HepG2 (cell line): ENCODE data around the gene CCDC170. TPM values are rescaled to one million over a fixed set of nuclear protein-coding genes. Genes with fewer than 3 reads are reported as not detected.

Experiments
- ATAC-seq: fragments of 200-7000 bp; cut with Tn5 transposase; 3 replicates; pipeline ENCODE4 v1.9.1; 2020; ENCODE audit warnings: mild to moderate bottlenecking, moderate library complexity
- BruUV-seq: library from RNA; stranded (reverse); fragments of 400-500 nt; replicated peaks from 2 replicates; lab custom pipeline; 2021; lab: Mats Ljungman, UMichigan
- CTCF ChIA-PET: fragments of 300-600 bp; formaldehyde crosslinking; extraction: SDS; loops from one replicate; lab custom pipeline; 2021; ENCODE audit warnings: low total read pairs, inconsistent platforms, low intra/inter-chr PET ratio; lab: Yijun Ruan, JAX
- POLR2A ChIA-PET: fragments of 350-600 bp; sonication (Branson Sonifier 250); formaldehyde crosslinking; loops from one replicate; lab custom pipeline; 2020; ENCODE audit warnings: antibody characterized with exemption, inconsistent platforms; lab: Yijun Ruan, JAX
- DNase-seq: peaks from one replicate; pipeline ENCODE4 v3.0.0-alpha.2; 2015; ENCODE audit warnings: low spot score
- FAIRE-seq: peaks from 3 replicates; lab custom pipeline; 2011; peaks lifted over from hg19 to GRCh38; lab: Jason Lieb, UNC
- H2AFZ ChIP-seq: one replicate; pipeline ENCODE4 v1.6.1; 2011; ENCODE audit warnings: low read length, inconsistent platforms
- H3K27ac ChIP-seq: fragments of 300-600 bp; 3 replicates; pipeline ENCODE4 v1.8.0; 2011; ENCODE audit warnings: mixed run types, mild to moderate bottlenecking, mixed read lengths, low read length, inconsistent platforms; ENCODE audit not compliant: insufficient read depth; ENCODE audit errors: extremely low read length
- H3K27me3 ChIP-seq, 2 experiments: fragments of 200-600 bp in 1 of 2; 2 replicates in 1 of 2; 3 replicates in 1 of 2; pipeline versions ENCODE4 v1.6.0 to v1.8.0; 2011; ENCODE audit warnings: low read length in 2 of 2, mild to moderate bottlenecking in 2 of 2, moderate library complexity in 2 of 2, inconsistent platforms in 1 of 2; ENCODE audit not compliant: insufficient read depth in 2 of 2, control insufficient read depth in 1 of 2
- H3K36me3 ChIP-seq, 2 experiments: fragments of 200-600 bp in 1 of 2; replicated peaks in 1 of 2; 2 replicates in 1 of 2; 3 replicates in 1 of 2; pipeline versions ENCODE4 v1.5.1 to v1.8.0; 2011; ENCODE audit warnings: low read length in 2 of 2, inconsistent platforms in 1 of 2; ENCODE audit not compliant: insufficient read depth in 2 of 2, control insufficient read depth in 1 of 2
- H3K4me1 ChIP-seq: 2 replicates; pipeline ENCODE4 v1.5.1; 2012; ENCODE audit warnings: low read length, inconsistent platforms; ENCODE audit not compliant: insufficient read depth
- H3K4me2 ChIP-seq: 2 replicates; pipeline ENCODE4 v1.6.0; 2011; ENCODE audit warnings: low read depth, low read length, inconsistent platforms
- H3K4me3 ChIP-seq, 3 experiments: fragments of 200-600 bp in 1 of 3; sonication (generic), shearing (Covaris generic) in 1 of 3; replicated peaks in 1 of 3; 2 replicates each; pipeline ENCODE4 v1.5.1; 2011 to 2016; ENCODE audit warnings: low read length in 3 of 3, inconsistent platforms in 2 of 3, low read depth in 2 of 3, mild to moderate bottlenecking in 2 of 3, control low read depth in 1 of 3, mixed read lengths in 1 of 3; ENCODE audit not compliant: insufficient read depth in 1 of 3
- H3K79me2 ChIP-seq: one replicate; pipeline ENCODE4 v1.6.1; 2011; ENCODE audit warnings: low read length, inconsistent platforms; ENCODE audit not compliant: insufficient read depth
- H3K9ac ChIP-seq: 2 replicates; pipeline ENCODE4 v1.6.0; 2011; ENCODE audit warnings: mild to moderate bottlenecking, low read depth, low read length, inconsistent platforms; ENCODE audit not compliant: insufficient read depth
- H3K9me3 ChIP-seq: 2 replicates; pipeline ENCODE4 v1.5.1; 2012; ENCODE audit warnings: mild to moderate bottlenecking, low read length
- H4K20me1 ChIP-seq: 2 replicates; pipeline ENCODE4 v1.6.0; 2011; ENCODE audit warnings: inconsistent platforms, mild to moderate bottlenecking, low read length, moderate library complexity; ENCODE audit not compliant: insufficient read depth
- KLF15 ChIP-seq: sonication (generic); formaldehyde crosslinking; IDR thresholded peaks from 2 replicates; pipeline ENCODE4 v1.8.1; 2023; ENCODE audit warnings: borderline replicate concordance, mild to moderate bottlenecking, inconsistent platforms, missing genetic modification reagents, mixed read lengths
- NR2F1 ChIP-seq, 2 experiments: fragments of 450-650 bp in 1 of 2; formaldehyde crosslinking in 1 of 2; IDR thresholded peaks; 2 replicates each; pipeline versions ENCODE4 v1.5.0 to v1.6.1; 2016 to 2020; ENCODE audit warnings: mild to moderate bottlenecking in 1 of 2, missing compliant biosample characterization in 1 of 2, missing genetic modification reagents in 1 of 2, moderate library complexity in 1 of 2
- ZNF644 ChIP-seq: IDR thresholded peaks from 2 replicates; pipeline ENCODE4 v1.6.1; 2016; ENCODE audit warnings: low read depth
- WGBS: methylation state at CpG from one replicate; pipeline ENCODE4 v1.1.6; 2017; ENCODE audit warnings: low lambda C conversion rate; 5-methylcytosine and 5-hydroxymethylcytosine counted together
- in situ Hi-C: cut with HindIII; loops from 2 replicates; pipeline ENCODE4 v1.10.0; 2017; ENCODE audit warnings: low pct_unique_long_range_greater_than_20kb; ENCODE audit not compliant: extremely low pct_ligation_motif_present
- intact Hi-C: fragments of 100-400 bp; cut with micrococcal nuclease; formaldehyde crosslinking; loops from one replicate; pipeline ENCODE4 v1.10.0; 2022; ENCODE audit not compliant: unreplicated experiment
- polyA plus RNA-seq, 8 experiments: library from polyadenylated mRNA; depleted of rRNA in 3 of 8; stranded (reverse) in 7 of 8; unstranded in 1 of 8; fragments of >200 nt; fragmentation: Illumina TruSeq in 4 of 8; extraction: Trizol in 4 of 8; gene quantifications; 2 replicates each; pipeline versions ENCODE4 v1.2.1 to v1.2.3, GENCODE V29; 2011 to 2016; ENCODE audit warnings: low read depth in 4 of 8, missing spikeins in 1 of 8, mixed read lengths in 1 of 8; ENCODE audit not compliant: insufficient read depth in 1 of 8
- total RNA-seq, 5 experiments: library from RNA; depleted of rRNA; stranded (reverse); fragments of >200 nt; fragmentation: Illumina TruSeq; extraction: Trizol; gene quantifications; 2 replicates each; pipeline ENCODE4 v1.2.3, GENCODE V29; 2016; ENCODE audit warnings: low read depth in 1 of 5
- TF ChIP-seq, protein P1 (sequence below): sonication (generic); formaldehyde crosslinking; IDR thresholded peaks from 2 replicates; pipeline ENCODE4 v1.8.0; 2022; ENCODE audit warnings: mild to moderate bottlenecking, missing genetic modification reagents, borderline replicate concordance

Gene CCDC170
- total and polyA plus RNA-seq, 2 of the 13 experiments (the other 11 are each of a cell fraction or from before 2014, with no cell fraction given): 0.90 to 5.1 TPM

DNA sequence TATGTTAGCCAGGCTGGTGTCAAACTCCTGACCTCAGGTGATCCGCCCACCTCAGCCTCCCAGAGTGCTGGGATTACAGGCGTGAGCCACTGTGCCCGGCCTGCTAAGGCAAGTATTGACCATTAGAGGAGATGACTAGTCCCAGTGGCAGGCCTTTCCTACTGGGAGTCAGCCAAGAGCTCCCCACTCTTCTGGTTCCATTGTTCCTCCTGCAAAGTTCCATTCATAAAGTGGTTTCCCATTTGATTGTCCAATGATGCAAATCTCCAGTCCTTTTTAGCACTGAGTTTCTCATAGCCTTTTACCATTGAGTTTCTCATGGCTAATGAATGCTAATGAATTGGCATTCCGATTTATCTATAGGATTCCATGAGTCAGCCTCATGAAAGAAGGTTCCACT lies 165.4 kb downstream of the CCDC170 start:
- intact Hi-C loops: no loop called here
- no TSS peak for BruUV-seq
- no peak for DNase-seq
- Histone ChIP-seq H4K20me1 (no peaks in the 10 kb centered on the region), H3K4me3 (no peak overlapping the region), H3K4me1 (peaks cover 24% of the 10 kb centered on the region), H3K79me2 (no peaks in the 10 kb centered on the region), H3K9me3 (0 out of 2 replicates have a peak, but pooled peaks cover 7% of the 10 kb centered on the region), H3K36me3 (no peaks in the 10 kb centered on the region), H2AFZ (no peak overlapping the region), H3K27ac (no peak overlapping the region), H3K27me3 (no peaks in the 10 kb centered on the region), H3K4me2 (no peak overlapping the region), H3K9ac (no peak overlapping the region)
- ChIA-PET CTCF (no interaction called here), POLR2A (interaction anchor here (2.2 kb wide), 1 partner anchor 10 kb away, joined by 19 read pairs; no protein-coding TSS in a partner anchor)
- no peak for FAIRE-seq
- 73% methylated on average over 2 of the region's 4 CpGs for WGBS
- in situ Hi-C loops: no loop called here
- no peak for TF ChIP-seq NR2F1 (CRISPR knock-in tag; IDR thresholded peaks at IDR 0.05)
- 0 out of 2 replicates have a peak, but pooled peaks have one; percentile 17 for TF ChIP-seq ZNF644 (CRISPR knock-in tag)
- no peak for ATAC-seq

DNA sequence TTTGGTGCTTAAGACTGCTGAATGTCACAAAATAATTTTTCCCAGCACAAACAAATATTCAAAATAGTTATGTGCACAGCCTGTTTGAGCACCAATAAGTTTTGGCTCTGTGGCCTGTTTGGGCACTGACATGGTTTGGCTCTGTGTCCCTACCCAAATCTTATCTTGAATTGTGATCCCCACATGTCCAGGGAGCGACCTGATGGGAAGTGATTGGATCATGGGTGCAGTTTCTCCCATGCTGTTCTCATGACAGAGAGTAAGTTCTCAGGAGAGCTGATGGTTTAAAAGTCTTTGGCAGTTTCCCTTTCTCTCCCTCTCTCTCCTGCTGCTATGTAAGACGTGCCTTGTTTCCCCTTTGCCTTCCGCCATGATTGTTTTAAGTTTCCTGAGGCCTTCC lies 167.7 kb downstream of the CCDC170 start:
- no peak overlapping the region for H3K9ac ChIP-seq
- BruUV-seq: no TSS peak
- peaks cover 33% of the 10 kb centered on the region for H3K4me1 ChIP-seq
- no peaks in the 10 kb centered on the region for H3K36me3 ChIP-seq
- in situ Hi-C loops (loop anchor here (10.0 kb wide), 1 partner anchor 603 kb away; no protein-coding TSS in a partner anchor), intact Hi-C loops (no loop called here)
- FAIRE-seq (no peak), DNase-seq (no peak), ATAC-seq (no peak)
- H2AFZ ChIP-seq: no peak overlapping the region
- H3K9me3 ChIP-seq: no peaks in the 10 kb centered on the region
- H4K20me1 ChIP-seq: no peaks in the 10 kb centered on the region
- ChIA-PET POLR2A (no interaction called here), CTCF (no interaction called here)
- WGBS: 98% methylated on average over 3 of the region's 3 CpGs
- no peaks in the 10 kb centered on the region for H3K27me3 ChIP-seq
- no peaks in the 10 kb centered on the region for H3K79me2 ChIP-seq
- H3K4me2 ChIP-seq: no peak overlapping the region
- no peak overlapping the region for H3K27ac ChIP-seq
- TF ChIP-seq, protein P1, sequence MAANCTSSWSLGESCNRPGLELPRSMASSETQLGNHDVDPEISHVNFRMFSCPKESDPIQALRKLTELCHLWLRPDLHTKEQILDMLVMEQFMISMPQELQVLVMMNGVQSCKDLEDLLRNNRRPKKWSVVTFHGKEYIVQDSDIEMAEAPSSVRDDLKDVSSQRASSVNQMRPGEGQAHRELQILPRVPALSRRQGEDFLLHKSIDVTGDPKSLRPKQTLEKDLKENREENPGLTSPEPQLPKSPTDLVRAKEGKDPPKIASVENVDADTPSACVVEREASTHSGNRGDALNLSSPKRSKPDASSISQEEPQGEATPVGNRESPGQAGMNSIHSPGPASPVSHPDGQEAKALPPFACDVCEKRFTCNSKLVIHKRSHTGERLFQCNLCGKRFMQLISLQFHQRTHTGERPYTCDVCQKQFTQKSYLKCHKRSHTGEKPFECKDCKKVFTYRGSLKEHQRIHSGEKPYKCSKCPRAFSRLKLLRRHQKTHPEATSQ (CRISPR knock-in tag): peak; percentile 56; the same call in 1 of the 2 replicates
- TF ChIP-seq KLF15: no peak
- no peak overlapping the region for H3K4me3 ChIP-seq
